HG02943 (cell line): ENCODE data around the gene MYH4.

Experiments
- ATAC-seq: cut with Tn5 transposase; IDR thresholded peaks from one replicate; pipeline ENCODE4 v1.9.1; 2021; ENCODE audit warnings: mild to moderate bottlenecking, low read depth, moderate library complexity; ENCODE audit not compliant: unreplicated experiment

The MYH4 gene

GRCh38 chr17:10421900-10422542, 47.3 kb downstream of the MYH4 start, which contains the start of gene MYH8:
TSS of gene MYH8 (minus strand) at chr17:10421950. CDS start at chr17:10420227, 1,723 bp downstream.
- no peak for ATAC-seq

GRCh38 chr17:10421211-10421610, 48.1 kb downstream of the MYH4 start:
- ATAC-seq: no peak

- ATAC-seq: no peak
Observed at GRCh38 chr17:10420811-10421210, 48.5 kb downstream of the MYH4 start.

- no peak for ATAC-seq
Observed at GRCh38 chr17:10417431-10417830, 51.9 kb downstream of the MYH4 start.

GRCh38 chr17:10415161-10415560, 54.2 kb downstream of the MYH4 start:
- ATAC-seq: no peak

- ATAC-seq: no peak
Observed at GRCh38 chr17:10403589-10403988, 65.8 kb downstream of the MYH4 start.

GRCh38 chr17:10398352-10398751, 71.0 kb downstream of the MYH4 start:
- ATAC-seq: no peak

GRCh38 chr17:10396524-10397163, 72.7 kb downstream of the MYH4 start:
- ATAC-seq: no peak

- ATAC-seq: no peak
Observed at GRCh38 chr17:10394201-10394887, 75.0 kb downstream of the MYH4 start.
